ENCODE measurements around the gene TPCN2.
"Not testable (repeated sequence)": the region's sequence is repeated elsewhere in the genome, so short reads cannot be mapped to it uniquely, and the experiment has no call there.

The TPCN2 gene

DNA sequence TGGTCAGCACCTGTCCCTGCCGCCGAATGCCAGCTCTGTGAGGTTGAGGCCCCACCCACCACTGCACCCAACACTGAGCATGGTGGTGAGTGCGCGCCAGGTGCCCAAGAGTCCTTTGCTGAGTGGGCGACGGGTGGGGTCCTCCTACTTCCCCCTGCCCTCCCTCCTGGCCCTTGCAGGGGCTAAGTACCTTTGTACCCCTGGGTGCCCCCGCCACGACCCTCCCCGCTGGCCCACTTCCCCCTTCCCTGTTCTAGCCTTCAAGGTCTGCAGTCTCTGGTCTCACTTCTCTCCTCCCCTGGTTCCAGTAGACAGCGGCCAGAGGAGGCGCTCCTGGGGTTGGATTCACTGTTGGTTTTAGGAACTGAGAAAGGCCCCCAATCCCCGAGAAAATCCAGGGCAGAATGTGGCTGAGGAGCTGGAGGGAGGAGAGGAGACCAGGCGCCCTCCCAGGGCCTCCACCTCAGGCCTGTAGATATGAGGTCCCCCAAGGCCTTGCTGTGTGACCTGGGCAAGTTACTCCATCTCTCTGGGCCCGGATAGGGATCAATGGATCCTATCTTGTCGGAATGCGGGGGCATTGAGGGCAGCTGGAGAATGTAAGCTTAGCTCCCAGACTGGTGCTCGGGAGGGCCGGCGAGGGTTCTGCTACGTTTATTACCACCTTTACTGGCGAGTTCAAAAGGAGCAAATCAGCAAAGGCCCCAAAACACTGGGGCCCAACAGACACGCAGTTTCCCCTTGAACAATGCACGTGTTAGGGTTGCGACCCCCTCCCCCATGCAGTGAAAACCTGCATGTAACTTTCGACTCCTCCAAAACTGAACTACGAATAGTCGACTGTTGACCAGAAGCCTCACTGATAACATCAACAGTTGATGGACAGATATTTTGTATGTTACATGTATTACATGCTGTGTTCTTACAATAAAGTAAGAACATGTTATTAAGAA lies 75.1 kb downstream of the TPCN2 start:
- DNase-seq (ENCODE audit: low read depth in 1 of 2, low spot score in 1 of 2): peak in 1 of 2 donors; percentile 12

- DNase-seq (ENCODE audit: low read depth in 1 of 2, low spot score in 1 of 2): no peak
These were observed 77.1 kb downstream of the TPCN2 start for GRCh38 chr11:69125861-69126260.

DNA sequence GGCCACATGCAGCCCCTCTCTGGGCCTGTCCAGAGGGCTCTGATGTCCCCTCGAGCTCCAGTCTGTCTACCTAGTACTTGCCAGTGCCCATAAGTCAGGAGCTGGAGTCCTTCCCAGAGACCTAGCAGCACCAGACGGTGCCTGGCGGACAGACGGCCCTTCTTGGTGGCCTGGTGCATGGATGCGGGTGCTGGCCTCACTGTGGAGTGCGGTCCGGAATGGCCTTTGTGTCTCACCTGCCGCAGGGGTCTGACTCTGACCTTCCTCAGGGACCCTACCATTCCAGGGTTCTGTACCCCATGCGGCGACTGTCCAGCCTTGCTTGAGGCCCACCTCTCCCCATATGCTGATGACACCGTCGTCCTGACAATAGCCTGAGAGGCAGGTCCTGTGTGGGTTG lies 77.6 kb downstream of the TPCN2 start:
- no peak for DNase-seq (ENCODE audit: low read depth in 1 of 2, low spot score in 1 of 2)

GRCh38 chr11:69127081-69127850 lies 78.5 kb downstream of the TPCN2 start:
- no peak for DNase-seq (ENCODE audit: low read depth in 1 of 2, low spot score in 1 of 2)

DNA sequence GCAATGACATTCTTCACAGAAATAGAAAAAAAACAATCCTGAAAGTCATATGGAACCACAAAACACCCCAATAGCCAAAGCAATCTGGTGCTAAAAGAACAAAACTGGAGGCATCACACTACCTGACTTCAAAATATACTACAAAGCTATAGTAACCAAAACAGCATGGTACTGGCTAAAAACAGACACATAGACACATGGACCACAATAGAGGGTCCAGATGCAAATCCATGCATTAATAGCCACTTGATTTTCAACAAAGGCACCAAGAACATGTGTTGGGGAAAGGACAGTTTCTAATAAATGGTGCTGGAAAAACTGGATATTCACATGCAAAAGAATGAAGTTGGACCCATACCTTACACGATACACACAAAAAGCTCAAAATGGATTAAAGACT lies 79.2 kb downstream of the TPCN2 start:
- DNase-seq (ENCODE audit: low read depth in 1 of 2, low spot score in 1 of 2): no peak

DNA sequence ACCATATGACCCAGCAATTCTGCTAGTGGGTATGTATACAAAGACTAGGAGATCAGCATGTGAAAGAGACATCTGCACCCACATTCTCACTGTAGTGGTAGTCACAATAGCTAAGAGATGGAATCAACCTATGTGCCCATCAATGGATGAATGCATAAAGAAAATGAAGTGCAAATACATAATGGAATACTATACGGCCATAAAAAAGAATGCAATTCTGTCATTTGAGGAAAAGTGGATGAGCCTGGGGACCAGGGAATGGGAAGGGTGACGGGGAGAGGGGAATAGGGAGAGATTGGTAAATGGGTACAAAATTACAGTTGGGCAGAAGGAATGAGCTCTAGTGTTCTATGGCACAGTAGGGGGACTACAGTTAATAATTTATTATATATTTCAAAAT lies 80.3 kb downstream of the TPCN2 start:
- DNase-seq (ENCODE audit: low read depth in 1 of 2, low spot score in 1 of 2): no peak

GRCh38 chr11:69129647-69130046 lies 80.9 kb downstream of the TPCN2 start:
- DNase-seq (ENCODE audit: low read depth in 1 of 2, low spot score in 1 of 2): no peak

DNA sequence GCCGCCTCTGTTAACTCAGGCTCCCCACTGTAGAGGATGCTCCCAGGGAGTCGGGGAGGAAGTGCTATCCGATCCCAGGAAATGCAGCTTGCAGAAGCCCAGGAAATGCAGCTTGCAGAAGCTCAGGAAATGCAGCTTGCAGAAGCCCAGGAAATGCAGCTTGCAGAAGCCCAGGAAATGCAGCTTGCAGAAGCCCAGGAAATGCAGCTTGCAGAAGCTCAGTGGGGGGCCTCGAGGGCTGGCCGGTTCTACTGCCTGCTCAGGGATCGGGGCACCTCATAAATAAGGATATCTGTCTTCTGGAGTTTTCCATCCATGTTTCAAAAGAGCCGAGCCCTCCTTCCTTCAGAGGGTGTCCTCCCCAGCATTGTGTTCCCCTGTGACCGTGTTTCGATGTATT lies 81.9 kb downstream of the TPCN2 start:
- no peak for DNase-seq (ENCODE audit: low read depth in 1 of 2, low spot score in 1 of 2)

- no peak for DNase-seq (ENCODE audit: low read depth in 1 of 2, low spot score in 1 of 2)
These were observed 82.4 kb downstream of the TPCN2 start for GRCh38 chr11:69131121-69131566.

DNA sequence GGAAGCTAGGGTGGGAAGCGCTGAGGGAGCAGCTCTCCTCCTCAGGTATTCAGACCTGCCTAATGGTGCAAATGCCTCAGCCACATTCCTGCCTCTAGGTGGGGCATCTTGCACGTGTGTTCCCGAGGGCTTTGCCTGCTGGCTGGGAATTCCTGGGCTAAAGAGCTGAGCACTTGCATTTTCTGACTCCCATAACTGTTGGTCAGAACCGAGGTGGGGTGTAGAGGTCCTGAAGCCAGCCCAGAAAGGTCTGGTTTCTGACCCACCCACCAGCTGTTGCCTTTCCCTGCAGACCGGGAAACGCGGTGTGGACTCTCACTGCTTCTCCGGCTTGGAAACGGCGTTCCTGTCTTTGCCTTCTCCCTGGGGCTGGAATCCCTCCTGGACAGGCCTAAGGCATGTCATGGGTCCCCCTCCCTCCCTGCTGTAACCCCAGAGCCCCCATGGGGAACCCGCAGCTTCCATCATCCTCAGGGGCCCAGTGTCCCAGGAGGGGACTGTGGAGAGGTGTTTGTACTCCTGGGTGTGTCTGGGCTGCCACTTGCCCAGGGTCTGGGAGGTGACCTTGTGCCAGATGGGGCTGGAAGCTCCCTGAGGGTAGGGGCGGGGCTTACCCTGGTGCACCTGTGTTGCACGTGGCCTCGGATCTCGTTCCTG lies 83.0 kb downstream of the TPCN2 start:
- DNase-seq (ENCODE audit: low read depth in 1 of 2, low spot score in 1 of 2): no peak

DNA sequence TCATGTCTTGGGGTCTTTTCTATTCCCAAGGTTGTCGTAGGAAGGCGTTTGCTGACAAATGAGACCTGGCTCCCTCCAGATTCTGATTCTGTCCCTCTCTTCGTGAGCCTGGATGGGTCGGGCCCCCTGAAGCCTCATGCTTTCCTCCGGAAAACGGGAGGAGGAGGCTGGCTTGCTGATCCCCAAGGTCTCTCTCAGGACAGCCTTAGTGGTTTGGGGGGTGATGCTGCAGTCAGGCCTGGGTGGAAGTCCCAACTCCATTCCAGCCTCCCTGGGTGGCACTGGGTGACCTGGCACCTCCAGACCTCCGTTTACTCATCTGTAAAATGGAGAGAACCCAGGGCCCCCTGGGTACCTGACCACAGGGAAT lies 83.6 kb downstream of the TPCN2 start:
- no peak for DNase-seq (ENCODE audit: low read depth in 1 of 2, low spot score in 1 of 2)

GRCh38 chr11:69133251-69133650 lies 84.5 kb downstream of the TPCN2 start:
- no peak for DNase-seq (ENCODE audit: low read depth in 1 of 2, low spot score in 1 of 2)

DNA sequence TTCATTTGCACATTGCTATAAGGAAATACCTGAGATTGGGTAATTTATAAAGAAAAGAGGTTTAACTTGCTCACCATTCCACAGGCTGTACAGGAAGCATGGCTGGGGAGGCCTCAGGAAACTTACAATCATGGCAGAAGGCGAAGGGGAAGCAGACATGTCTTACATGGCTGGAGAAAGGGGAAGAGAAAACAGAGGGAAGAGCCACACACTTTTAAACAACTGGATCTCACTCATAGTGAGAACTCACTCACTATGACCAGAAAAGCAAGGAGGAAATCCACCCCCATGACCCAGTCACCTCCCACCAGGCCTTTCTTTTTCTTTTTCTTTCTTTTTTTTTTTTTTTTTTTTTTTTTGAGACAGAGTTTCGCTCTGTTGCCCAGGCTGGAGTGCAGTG lies 85.5 kb downstream of the TPCN2 start:
- not testable (repeated sequence) for DNase-seq (ENCODE audit: low read depth in 1 of 2, low spot score in 1 of 2)

- DNase-seq (ENCODE audit: low read depth in 1 of 2, low spot score in 1 of 2): no peak
These were observed 86.2 kb downstream of the TPCN2 start for GRCh38 chr11:69134957-69135356.

DNA sequence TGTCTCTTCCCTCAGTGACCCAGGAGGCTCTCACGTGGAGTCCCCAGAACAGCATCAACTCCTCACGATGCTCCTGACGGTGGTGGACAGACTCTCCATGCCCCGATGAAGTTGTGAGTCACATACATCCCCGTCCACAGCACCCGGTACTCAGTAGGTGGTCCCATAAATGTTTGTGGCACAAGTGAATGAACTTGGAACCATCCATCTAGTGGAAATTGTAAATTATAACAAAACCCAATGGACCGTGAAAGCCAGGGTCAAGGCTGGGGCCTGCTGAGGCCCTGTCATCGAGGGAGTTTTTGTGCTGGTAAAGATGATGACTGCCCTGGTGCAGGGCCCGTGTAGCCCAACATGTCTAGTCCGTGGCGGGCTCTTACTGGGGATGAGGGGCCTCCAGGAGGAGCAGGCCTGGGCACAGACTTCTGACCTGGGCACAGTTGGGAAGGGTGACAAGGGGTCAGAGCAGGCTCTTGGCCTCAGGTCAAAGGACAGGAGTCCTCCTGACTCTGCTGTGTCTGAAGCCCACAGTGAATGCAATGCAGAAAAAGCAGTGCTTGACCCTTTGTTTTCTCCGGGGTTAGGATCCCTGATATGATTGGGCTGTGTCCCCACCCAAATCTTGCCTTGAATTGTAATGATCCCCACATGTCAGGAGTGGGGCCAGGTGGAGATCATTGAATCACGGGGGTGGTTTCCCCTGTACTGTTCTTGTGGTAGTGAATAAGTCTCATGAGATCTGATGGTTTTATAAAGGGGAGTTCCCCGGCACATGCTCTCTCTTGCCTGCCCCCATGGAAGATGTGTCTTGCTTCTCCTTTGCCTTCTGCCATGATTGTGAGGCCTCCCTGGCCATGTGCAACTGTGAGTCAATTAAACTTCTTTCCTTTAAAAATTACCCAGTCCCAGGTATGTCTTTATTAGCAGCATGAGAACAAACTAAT lies 87.0 kb downstream of the TPCN2 start:
- DNase-seq (ENCODE audit: low read depth in 1 of 2, low spot score in 1 of 2): no peak

- no peak for DNase-seq (ENCODE audit: low read depth in 1 of 2, low spot score in 1 of 2)
These were observed 87.7 kb downstream of the TPCN2 start for GRCh38 chr11:69136471-69136870.

- no peak for DNase-seq (ENCODE audit: low read depth in 1 of 2, low spot score in 1 of 2)
These were observed 88.6 kb downstream of the TPCN2 start for GRCh38 chr11:69137151-69137844.

GRCh38 chr11:69138265-69138664 lies 89.5 kb downstream of the TPCN2 start:
- no peak for DNase-seq (ENCODE audit: low read depth in 1 of 2, low spot score in 1 of 2)

DNA sequence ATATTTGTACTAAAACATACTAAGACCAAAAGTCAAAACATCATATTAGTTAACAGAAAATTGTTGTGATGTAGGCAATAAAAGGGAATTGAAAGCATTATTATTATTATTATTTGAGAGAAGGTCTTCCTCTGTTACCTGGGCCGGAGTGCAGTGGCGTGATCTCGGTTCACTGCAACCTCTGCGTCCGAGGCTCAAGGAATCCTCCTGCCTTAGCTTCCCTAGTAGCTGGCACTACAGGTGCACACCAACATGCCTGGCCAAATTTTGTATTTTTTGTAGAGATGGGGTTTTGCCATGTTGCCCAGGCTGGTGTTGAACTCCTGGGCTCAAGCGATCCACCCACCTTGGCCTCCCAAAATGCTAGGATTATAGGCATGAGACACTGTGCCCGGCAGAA lies 91.4 kb downstream of the TPCN2 start:
- DNase-seq (ENCODE audit: low read depth in 1 of 2, low spot score in 1 of 2): not testable (repeated sequence)

- no peak for DNase-seq (ENCODE audit: low read depth in 1 of 2, low spot score in 1 of 2)
These were observed 91.9 kb downstream of the TPCN2 start for GRCh38 chr11:69140635-69141034.

Data from stimulated activated CD4-positive, alpha-beta T cell treated with anti-CD3 and anti-CD28 coated beads, Interleukin-15, amount 100 ng/mL, for 1 hour (primary cell).